DOHH2 (cell line): Measurements from ENCODE around the gene LANCL2.

Source experiments
- H3F3A ChIP-seq: fragments of 200-600 bp; sonication (generic), shearing (Covaris generic); 2 replicates; pipeline ENCODE4 v1.6.0; 2016; ENCODE audit warnings: antibody characterized with exemption, mild to moderate bottlenecking; ENCODE audit not compliant: control insufficient read depth, insufficient read depth
- H3K27ac ChIP-seq: fragments of 200-600 bp; sonication (generic); 2 replicates; pipeline ENCODE4 v1.5.1; 2014; ENCODE audit warnings: low read depth, mild to moderate bottlenecking, low read length, moderate library complexity
- H3K27me3 ChIP-seq: fragments of 200-600 bp; sonication (generic); 2 replicates; pipeline ENCODE4 v1.6.1; 2014; ENCODE audit warnings: mild to moderate bottlenecking, low read length, mixed read lengths; ENCODE audit not compliant: control insufficient read depth
- H3K36me3 ChIP-seq: fragments of 200-600 bp; sonication (generic); 2 replicates; pipeline ENCODE4 v1.6.1; 2014; ENCODE audit warnings: mild to moderate bottlenecking, low read length, moderate library complexity, mixed read lengths; ENCODE audit not compliant: control insufficient read depth
- H3K4me1 ChIP-seq: fragments of 200-600 bp; sonication (generic); 2 replicates; pipeline ENCODE4 v1.6.1; 2014; ENCODE audit warnings: mild to moderate bottlenecking, low read length, mixed read lengths; ENCODE audit not compliant: control insufficient read depth
- H3K4me2 ChIP-seq: fragments of 200-600 bp; sonication (generic); 2 replicates; pipeline ENCODE4 v1.6.0; 2014; ENCODE audit warnings: mild to moderate bottlenecking, low read length, moderate library complexity
- H3K4me3 ChIP-seq: fragments of 200-600 bp; sonication (generic); 2 replicates; pipeline ENCODE4 v1.5.1; 2014; ENCODE audit warnings: mild to moderate bottlenecking, low read length, mixed read lengths
- H3K79me2 ChIP-seq: fragments of 200-600 bp; sonication (generic); 2 replicates; pipeline ENCODE4 v1.6.1; 2014; ENCODE audit warnings: mild to moderate bottlenecking, low read length, mixed read lengths; ENCODE audit not compliant: control insufficient read depth
- H3K9me2 ChIP-seq: fragments of 200-600 bp; sonication (generic); replicated peaks from 2 replicates; pipeline ENCODE4 v1.6.1; 2014; ENCODE audit warnings: mild to moderate bottlenecking, low read length, mixed read lengths; ENCODE audit not compliant: control insufficient read depth
- H3K9me3 ChIP-seq: fragments of 200-600 bp; sonication (generic); 2 replicates; pipeline ENCODE4 v1.6.1; 2014; ENCODE audit warnings: antibody characterized with exemption, low read length, mixed read lengths; ENCODE audit not compliant: control insufficient read depth, insufficient read depth
- H4K20me1 ChIP-seq: fragments of 200-600 bp; sonication (generic); 2 replicates; pipeline ENCODE4 v1.6.0; 2014; ENCODE audit warnings: low read depth, mild to moderate bottlenecking, antibody characterized with exemption, low read length, moderate library complexity; ENCODE audit not compliant: control insufficient read depth, insufficient read depth
- CTCF ChIP-seq: fragments of 200-600 bp; sonication (generic); IDR thresholded peaks from one replicate; pipeline ENCODE4 v1.5.1; 2014; ENCODE audit warnings: antibody characterized with exemption, mild to moderate bottlenecking, low read depth, low read length; ENCODE audit not compliant: poor library complexity, severe bottlenecking
- EZH2phosphoT487 ChIP-seq: fragments of 200-600 bp; sonication (generic); IDR thresholded peaks from 2 replicates; pipeline ENCODE4 v1.6.1; 2017; ENCODE audit warnings: borderline replicate concordance, mild to moderate bottlenecking, antibody characterized with exemption, low read length, moderate library complexity, mixed read lengths

LANCL2 gene

GRCh38 chr7:55478700-55479099 lies 113.6 kb downstream of the LANCL2 start:
- H4K20me1 ChIP-seq = no peaks in the 10 kb centered on the region
- H3K4me3 ChIP-seq = no peak overlapping the region
- H3K36me3 ChIP-seq = peaks cover 7% of the 10 kb centered on the region; the same call in 1 of the 2 replicates
- H3K4me2 ChIP-seq = no peak overlapping the region
- H3K79me2 ChIP-seq = no peaks in the 10 kb centered on the region
- H3K9me2 ChIP-seq = no peaks in the 10 kb centered on the region
- H3F3A ChIP-seq = no peaks in the 10 kb centered on the region
- H3K27me3 ChIP-seq = no peaks in the 10 kb centered on the region
- no peaks in the 10 kb centered on the region for H3K9me3 ChIP-seq
- H3K27ac ChIP-seq = no peak overlapping the region
- no peak for TF ChIP-seq EZH2phosphoT487
- no peak for TF ChIP-seq CTCF
- H3K4me1 ChIP-seq = no peaks in the 10 kb centered on the region

- Histone ChIP-seq H3K27ac (no peak overlapping the region), H4K20me1 (no peaks in the 10 kb centered on the region), H3K36me3 (peaks cover 7% of the 10 kb centered on the region; the same call in 1 of the 2 replicates), H3K9me2 (no peaks in the 10 kb centered on the region), H3K9me3 (no peaks in the 10 kb centered on the region), H3K4me1 (no peaks in the 10 kb centered on the region), H3K4me3 (no peak overlapping the region), H3K4me2 (no peak overlapping the region), H3F3A (no peaks in the 10 kb centered on the region), H3K27me3 (no peaks in the 10 kb centered on the region), H3K79me2 (no peaks in the 10 kb centered on the region)
- TF ChIP-seq EZH2phosphoT487 = no peak
Observed at GRCh38 chr7:55481155-55481554, 116.0 kb downstream of the LANCL2 start.

- Histone ChIP-seq H3K4me3 (no peak overlapping the region), H3K9me2 (no peaks in the 10 kb centered on the region), H3F3A (no peaks in the 10 kb centered on the region), H3K79me2 (no peaks in the 10 kb centered on the region), H3K36me3 (peaks cover 10% of the 10 kb centered on the region; the same call in 1 of the 2 replicates), H3K4me2 (no peak overlapping the region), H4K20me1 (no peaks in the 10 kb centered on the region), H3K4me1 (no peaks in the 10 kb centered on the region), H3K27ac (no peak overlapping the region), H3K9me3 (no peaks in the 10 kb centered on the region), H3K27me3 (no peaks in the 10 kb centered on the region)
- TF ChIP-seq EZH2phosphoT487 = no peak
- TF ChIP-seq CTCF = no peak
Observed at GRCh38 chr7:55483046-55483445, 117.9 kb downstream of the LANCL2 start.
